Measurements from ENCODE around the gene LDHD.
"Not testable (repeated sequence)": the region's sequence is repeated elsewhere in the genome, so short reads cannot be mapped to it uniquely, and the experiment has no call there.

LDHD gene

DNA sequence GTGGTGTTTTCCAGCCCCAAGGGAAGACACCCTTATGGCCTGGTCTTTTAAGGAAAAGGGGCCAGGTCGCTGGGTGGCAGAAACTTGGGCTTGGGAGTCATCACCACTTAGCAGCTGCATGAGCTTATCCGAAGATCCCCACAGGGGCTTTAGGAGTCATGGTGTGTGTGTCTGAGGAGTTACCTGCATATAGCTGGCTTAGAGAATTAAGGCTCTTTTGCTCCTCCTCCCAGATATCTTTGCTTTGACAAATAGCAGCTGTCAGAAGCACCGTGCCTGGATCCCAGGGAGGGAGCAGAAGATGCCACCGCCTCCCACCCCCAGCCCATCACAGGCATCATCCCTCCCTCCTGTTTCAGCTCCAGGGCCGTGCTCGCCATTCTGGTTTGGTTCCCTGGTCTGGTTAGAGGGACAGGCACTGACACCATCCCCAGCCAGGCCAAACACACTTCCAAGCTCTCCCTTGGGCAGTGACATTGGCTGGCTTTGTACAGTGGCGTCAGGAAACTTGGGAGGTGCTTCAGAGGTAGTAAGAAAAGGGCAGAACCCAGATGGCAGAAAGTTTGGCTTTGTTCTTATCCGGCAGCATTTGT, 17.4 kb downstream of the LDHD start:
- DNase-seq (ENCODE audit: low read depth), result no peak

DNA sequence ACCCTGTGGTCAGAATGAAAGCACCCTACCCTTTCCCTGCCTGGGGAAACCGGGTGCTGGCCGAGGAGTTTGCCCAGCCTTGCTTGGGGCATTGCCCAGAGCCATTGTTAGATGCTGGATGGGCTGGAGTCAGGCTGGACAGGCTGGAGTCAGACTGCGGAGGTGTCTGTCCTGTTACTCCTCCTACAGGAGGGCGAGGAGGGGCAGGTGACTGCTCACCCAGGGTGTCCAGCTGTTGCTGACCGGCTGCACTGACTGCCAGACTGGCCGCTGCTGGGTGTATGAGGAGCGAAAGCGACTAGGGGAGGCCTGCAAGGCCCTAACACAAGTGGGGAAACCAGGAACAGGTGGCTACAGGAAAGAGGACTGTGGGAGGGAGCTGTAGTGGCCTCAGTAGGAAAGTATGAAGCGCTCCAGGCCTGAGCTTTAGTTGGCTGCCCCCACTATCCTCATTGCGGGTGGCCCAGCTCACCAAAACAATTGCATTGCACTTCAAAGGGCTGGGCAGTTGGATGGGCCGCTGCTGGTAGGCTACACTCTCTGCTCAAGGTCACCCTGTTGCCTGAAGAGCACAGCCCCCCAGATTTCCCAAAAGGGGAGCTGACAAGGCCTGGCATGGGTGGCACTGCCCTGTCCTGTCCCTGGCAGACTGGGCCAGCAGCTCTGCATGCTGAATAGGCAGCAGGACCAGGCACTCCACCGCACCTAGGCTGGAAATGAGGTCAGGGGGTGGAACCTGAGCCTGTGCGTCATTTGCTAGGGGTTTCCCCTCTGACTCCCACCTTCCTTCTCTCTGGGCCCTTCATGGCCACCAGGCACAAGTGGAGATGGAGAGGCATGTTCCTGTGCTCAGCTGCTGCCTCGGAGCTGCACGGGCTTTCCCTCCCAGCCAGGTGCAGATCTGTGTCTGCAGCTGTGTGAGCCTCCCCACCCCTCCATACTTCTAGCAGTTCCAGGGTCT, 18.4 kb downstream of the LDHD start:
- peak; percentile 84 for DNase-seq (ENCODE audit: low read depth)

DNA sequence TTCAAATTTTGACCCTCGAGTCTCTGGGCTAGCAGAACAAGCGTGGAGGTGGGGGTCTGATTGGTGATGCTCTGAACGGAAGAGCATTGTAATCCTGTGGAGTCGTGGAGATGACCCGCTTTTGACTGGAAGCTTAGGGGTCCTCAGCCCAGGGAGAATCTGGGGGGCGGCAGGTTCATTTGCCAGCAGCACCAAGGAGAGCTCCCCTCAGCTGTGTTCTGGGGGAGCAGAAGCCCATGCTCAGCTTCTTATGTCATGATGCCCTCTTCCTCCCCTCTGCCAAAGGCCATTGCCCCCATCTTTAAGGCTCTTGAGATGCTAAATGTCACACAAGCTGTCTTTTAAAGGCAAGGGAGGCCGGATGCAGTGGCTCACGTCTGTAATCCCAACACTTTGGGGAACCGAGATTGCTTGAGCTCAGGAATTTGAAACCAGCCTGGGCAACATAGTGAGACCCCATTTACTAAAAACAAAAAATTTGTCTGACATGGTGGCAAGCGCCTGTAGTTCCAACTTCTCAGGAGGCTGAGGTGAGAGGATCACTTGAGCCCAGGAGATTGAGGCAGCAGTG, 19.3 kb downstream of the LDHD start:
- DNase-seq (ENCODE audit: low read depth), result no peak

DNA sequence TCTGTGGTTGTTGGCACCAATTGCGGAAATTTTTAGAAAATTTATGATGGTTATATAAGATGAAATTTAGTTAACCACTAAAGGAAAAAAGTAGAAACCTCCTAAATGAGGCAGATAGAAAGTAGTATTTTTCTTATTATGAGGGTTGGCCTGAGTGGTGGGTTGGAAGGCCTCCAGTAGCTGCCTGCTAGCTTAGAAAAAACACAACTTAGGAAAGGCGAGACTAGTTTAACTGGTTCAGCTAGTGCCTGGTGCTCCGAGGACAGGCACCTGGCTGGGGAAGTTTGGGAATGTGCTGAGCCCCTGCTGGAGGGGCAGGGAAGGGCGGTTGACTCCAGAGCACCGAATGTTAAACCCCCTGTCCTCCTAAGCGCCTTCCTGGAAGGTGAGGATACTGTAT, 19.9 kb downstream of the LDHD start:
- no peak for DNase-seq (ENCODE audit: low read depth)

DNA sequence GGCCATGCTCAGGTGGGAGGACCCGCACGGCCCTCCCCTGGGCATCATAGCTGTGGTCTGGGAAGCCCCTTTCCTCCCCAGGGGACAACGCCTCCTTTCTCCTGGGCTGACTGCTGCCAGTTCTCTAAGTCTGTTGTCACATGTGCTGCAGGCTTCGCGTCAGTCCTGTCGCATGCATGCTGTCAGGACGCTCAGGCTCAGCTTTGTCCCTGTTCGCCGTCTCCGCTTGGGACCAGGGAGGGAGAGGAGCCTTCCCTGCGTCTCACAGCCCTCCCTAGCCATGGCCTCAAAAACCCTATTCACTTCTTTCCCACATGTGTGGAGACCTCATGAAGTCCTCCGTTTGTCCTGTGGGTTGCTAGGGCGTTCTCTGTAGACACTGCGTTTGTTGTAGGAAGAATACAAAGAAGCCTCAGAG, 21.4 kb downstream of the LDHD start:
- no peak for DNase-seq (ENCODE audit: low read depth)

DNA sequence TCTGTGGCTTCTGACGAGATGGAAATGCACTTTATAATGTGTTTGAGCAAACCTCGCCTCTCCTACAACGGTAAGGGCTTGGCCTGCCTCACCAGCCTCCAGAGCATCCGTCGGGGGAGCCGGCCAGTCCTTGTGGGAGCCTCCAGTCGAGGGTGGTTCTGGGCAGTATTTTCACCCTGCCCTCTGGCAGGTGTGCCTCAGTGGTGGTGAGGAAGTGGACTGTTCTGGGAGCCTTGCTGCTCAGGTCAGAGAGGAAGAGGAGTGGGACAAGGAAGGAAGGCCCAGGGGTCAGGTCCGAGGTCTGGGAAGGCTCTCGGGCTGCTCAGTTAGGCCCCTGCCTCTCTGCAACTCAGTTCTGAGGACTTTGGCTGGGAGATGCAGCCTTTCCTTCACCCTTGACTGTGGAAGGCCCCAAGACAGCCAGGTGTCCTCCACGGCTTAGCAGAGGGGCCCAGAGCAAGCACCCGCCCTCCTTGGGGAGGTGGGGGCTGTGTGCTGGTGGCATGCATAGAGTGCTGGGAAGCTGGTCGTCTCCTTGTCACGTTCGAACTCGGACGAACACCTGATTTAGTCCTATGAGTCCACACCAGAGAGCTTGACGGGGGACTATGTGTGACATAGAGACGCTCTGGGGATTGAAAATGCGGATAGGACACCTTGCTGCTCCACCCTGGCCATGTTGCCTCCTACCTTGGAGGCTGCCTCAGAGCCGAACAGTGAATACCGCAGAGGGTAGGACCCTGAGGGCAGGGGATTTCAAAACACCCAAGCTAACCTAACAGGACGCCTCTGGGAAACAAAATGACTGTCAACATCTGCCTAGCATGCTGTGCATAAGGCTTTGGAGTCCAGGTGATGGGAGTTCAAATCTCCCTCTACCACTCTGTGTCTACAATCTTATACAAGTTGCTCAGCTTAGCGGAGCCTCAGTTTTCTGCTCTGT, 22.7 kb downstream of the LDHD start:
- no peak for DNase-seq (ENCODE audit: low read depth)

DNA sequence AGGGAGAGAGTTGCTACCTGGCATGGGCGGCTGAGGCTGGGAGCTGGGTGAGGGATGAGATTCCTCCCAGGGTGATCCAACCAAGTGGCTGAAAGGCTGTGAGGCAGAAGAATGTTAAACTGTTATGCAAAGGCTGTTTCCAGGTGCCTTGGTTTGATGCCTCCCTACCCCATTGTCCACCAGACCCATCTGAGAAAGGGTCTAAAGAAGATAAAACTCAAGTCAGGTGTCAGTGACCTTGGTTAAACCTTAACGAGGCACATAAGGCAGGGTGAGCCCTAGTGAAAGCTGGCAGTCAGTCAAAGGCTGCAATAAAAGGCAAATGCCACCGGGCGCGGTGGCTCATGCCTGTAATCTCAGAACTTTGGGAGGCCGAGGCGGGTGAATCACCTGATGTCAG, 23.8 kb downstream of the LDHD start:
- DNase-seq (ENCODE audit: low read depth), result no peak

DNA sequence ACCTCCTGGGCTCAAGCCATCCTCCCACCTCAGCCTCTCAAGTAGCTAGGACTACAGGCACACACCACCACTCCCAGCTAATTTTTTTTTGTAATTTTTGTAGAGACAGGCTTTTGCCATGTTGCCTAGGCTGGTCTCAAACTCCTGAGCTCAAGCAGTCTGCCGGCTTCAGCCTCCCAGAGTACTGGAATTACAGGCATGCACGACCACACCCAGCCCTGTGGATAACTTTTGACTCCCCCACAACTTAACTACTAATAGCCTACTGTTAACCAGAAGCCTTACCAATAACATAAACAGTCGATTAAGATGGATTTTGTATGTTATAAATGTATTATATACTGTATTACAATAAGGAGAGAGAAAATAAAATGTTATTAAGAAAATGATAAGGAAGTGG, 25.0 kb downstream of the LDHD start:
- DNase-seq (ENCODE audit: low read depth), result not testable (repeated sequence)

DNA sequence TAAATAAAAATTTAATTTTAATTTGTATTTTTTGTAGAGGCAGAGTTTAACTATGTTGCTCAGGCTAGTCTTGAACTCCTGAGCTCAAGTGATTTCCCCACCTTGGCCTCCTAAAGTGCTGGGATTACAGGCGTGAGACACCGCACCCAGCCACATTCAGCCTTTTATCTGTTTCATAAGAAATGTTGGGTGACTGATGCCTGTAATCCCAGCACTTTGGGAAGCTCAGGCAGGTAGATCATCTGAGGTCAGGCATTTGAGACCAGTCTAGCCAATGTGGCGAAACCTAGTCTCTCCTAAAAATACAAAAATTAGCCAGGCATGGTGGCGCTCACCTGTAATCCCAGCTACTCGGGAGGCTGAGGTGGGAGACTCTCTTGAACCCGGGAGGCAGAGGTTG, 25.7 kb downstream of the LDHD start:
- DNase-seq (ENCODE audit: low read depth), result not testable (repeated sequence)

DNA sequence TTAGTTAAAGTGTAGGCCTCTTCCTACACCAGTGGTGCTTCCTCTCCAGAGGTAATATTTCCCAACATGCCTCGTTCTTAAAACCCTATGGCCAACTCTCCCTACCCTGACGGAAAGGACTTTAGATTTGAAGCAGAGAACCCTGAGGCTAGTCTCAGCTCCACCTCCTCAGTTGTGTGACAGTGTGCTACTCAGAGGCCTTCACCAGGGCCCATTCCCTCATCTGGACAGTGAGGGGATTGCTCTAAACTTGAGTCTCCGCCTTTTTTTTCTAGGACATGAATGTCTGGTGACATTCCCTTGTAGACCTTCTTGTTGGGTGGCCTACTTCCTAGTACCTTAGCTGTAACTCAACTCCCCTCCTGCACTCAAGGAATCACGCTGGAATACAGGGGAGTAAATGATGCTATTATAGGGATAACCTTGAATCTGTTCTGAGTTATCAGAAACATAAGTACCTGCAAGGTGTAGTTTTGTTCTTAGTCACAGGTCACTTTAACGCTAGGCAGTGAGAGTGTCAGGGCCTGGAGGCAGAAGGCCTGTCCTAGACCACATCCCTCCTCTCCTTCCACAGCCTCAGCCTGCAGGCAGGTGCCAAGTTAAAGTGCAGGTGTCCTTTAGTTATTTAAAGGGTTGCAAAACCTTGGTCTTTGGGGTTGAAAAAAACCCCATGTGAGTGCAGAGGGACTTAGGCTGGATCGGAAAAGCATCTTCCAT, 26.9 kb downstream of the LDHD start:
- DNase-seq (ENCODE audit: low read depth), result no peak

DNA sequence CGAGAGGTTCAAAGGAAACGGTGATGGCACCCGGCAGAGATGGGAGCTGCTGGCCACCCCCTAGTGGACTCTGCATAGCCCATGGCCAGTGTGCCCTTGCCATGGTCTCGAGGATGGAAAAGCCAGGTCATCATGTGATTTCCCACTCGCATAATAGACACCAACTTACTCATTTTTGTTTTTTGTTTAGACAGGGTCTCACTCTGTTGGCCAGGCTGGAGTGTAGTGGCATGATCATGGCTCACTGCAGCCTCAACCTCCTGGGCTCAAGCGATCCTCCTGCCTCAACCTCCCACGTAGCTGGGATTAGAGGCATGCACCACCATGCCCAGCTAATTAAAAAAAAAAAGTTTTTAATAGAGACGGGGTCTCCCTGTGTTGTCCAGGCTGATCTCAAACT, 27.6 kb downstream of the LDHD start:
- no peak for DNase-seq (ENCODE audit: low read depth)

DNA sequence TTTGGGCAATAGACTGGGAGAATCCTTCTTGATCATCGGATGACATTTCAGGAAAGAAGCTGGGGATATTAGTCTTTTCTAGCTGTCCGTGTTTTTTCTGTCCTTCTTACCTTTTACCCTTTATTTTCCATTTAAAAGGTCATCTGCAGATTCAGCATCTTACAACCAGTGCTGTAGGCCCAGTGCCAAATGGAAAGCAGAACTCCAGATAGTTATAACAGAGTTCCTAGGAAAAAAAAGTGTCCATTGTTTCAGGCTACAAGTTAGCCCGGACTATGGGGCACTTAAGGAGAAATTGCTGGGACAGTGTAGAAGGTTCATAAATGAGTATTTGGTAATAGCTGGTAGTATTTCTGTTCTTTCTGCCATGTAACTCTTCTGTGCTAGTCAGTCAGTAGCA, 28.4 kb downstream of the LDHD start:
- no peak for DNase-seq (ENCODE audit: low read depth)

DNA sequence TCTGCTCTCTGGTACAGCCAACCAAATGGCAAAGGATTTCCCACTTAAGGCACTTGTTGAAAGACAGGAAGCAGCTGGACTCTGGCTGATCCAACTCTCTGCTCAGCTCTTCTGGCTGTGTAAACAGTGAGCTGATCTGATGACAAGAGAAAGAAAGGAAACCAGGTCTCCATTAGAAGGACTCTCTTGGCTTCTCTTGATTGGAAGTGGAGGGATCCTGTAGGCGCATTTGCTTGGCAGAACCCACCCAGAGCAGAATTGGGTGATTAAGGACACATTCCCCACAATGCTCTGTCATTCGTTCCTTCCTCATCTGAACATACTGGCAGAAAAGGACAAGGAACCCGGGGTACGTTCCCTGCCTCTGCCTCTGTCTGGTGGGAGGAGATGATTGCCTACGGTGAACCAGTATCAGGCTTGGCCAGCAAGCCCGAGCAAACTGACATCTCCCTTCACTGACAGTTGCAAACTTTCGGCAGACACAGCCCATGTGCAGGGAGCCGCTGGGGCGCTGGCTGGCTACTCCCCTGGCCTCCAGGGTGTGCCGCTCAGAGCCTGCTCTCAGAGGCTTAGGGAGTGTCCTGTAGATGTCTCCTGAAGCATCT, 29.1 kb downstream of the LDHD start:
- DNase-seq (ENCODE audit: low read depth), result no peak

DNA sequence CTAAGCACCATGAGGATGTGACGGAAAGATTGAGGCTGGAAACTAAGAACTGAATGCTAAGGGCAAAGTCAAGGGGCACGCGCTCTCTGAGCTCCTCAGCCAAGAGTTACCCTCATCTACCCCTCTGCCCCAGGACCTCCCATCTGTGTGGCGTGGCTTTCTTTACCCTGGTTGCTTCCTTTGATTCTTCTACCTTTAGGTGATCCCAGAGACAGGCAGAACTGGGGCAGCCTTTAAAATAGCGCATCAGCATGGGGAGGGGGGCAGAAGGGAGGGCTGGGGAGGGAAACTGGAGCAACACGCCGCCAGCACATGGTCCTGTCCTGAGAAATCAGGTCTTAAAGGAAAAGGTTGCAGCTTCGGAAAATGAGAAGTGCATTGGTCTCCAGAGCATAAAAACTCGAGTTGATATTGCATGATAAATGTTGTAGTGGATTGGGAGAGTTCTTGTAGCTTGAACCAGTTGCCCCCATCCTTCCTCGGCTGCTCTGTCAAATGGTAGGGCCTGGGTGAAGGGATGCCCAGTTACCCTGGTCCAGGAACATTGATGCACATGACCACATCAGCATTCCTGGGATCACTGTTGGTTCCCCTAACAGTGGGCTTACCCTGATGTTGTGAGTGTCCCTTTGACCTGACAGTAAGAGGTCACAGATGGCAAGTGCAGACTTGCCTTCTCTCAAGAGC, 29.7 kb downstream of the LDHD start:
- no peak for DNase-seq (ENCODE audit: low read depth)

DNA sequence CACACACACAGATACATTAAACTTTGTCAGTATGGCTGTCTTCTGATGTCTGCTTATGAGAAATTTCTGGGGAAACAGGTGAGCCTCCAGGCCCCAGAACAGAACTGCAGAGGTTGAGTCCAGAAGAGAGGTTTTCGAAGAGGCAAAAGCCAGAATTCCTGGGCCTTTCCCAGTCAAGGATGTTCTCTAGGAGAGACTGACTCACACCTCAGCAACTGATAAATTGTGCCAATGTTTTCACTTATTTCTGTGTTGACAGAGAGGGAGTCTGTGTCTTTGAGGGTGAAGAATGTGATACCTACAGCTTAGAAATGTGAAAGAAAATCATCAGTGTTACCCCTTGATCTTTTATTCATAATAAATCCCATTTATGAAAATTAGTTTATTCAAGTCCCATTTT, 30.3 kb downstream of the LDHD start:
- DNase-seq (ENCODE audit: low read depth), result no peak

DNA sequence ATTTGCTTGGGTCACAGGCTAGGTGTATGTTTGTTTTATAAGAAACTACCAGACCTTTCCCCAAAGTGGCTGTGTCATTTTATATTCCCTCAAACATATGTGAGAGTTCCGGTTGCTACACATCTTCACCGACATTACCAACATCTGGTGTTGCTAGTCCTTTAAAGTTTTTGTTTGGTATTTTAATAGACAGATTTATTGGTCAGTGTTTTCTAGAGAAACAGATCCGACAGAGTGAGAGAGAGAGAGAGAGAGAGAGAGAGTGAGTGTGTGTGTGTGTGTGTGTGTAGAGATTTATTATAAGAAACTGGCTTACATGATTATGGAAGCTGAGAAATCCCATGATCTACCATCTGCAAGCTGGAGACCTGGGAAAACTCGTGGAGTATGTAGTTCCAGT, 31.0 kb downstream of the LDHD start:
- no peak for DNase-seq (ENCODE audit: low read depth)

DNA sequence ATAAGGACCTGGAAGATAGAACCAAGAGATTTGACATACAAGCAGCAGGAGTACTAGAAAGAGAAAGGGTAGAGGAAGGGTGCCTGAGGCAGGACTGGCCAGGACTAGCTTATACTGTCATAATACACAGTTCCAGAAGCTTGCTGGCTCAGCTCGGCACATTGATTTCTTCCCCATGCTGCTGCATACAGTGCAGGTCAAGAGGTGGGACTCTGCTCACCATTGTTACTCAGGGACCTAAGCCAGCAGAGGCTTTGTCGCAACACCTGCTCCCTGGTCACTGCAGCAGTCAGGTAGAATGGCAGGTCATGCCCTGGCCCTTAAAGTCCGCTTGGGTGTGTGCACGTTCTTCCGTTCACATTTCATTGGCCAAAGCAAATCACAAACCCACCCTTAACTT, 32.8 kb downstream of the LDHD start:
- DNase-seq (ENCODE audit: low read depth), result no peak

DNA sequence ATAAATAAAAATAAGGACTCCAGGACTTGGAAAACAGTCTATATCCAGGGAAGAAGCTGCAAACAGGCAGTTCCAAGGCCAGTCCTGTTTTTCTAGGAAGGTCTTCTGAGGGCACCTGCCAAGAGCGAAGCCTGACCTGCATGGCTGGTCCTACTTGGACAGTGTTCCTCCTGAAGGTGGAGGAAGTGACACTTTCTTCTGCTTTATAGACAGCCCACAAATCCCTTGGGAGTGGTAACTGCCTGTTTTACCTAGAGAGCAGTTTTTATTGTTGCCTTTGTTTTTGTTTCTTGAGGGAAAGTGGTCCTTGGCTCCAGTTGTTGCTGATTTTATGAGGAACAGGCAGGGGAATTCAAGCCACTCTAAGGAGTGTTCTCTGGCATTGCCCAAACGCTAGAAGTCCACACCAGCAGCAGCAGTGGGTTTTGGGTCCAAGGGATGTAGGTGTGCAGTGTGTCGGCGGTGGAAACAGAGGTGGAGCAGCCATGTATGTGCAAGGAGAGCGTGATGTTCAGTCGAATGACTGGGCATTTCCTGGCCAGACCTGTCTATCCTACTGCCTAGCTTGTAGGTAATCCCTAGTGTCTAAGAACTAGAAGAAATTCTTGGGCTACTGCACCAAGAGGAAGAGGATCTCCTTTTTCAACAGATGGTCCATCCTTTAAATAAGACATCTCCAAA, 35.3 kb downstream of the LDHD start:
- DNase-seq (ENCODE audit: low read depth), result no peak

DNA sequence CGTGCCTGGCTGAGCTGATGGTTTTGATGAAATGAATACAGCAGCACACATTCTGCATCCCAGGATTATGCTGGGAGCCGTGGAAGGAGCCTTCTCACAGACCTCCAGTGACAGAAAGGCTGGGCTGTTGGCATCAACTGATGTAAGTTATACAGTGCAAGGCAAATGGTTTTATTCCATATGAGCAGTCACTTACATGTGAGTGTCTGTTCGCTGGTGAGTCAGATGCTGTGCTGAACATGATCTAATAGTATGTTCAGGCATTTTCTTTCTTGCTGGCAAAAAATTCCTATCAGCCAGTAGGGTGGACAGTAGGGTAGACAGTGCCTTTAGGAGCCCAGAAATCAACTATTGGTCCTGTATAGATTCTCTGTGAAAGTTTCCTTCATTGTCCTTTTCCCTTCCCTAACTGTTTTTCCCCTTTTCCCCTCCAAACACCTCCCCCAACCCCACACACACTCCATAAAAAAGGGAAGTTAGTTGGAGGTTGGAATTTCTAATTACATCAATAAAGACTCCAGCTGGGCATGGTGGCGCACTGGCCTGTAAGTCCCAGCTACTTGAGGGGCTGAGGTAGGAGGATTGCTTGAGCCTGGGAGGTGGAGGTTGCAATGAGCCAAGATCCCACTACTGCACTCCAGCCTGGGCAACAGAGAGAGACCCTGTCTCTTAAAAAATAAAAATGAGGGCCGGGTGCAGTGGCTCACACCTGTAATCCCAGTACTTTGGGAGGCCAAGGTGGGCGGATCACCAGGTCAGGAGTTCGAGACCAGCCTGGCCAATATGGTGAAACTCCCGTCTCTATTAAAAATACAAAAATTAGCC, 36.2 kb downstream of the LDHD start:
- no peak for DNase-seq (ENCODE audit: low read depth)
